Islet of Langerhans (tissue), 1 donor: ENCODE measurements around the gene EMID1.

Experiments
- FAIRE-seq: peaks from one replicate; lab custom pipeline; 2011; peaks lifted over from hg19 to GRCh38; lab: Jason Lieb, UNC

Gene EMID1

GRCh38 chr22:29195118-29195963 is 10.4 kb upstream of the EMID1 start:
- FAIRE-seq, result no peak

GRCh38 chr22:29195964-29196666 is 9.6 kb upstream of the EMID1 start:
- FAIRE-seq, result no peak

- FAIRE-seq, result no peak
These were observed 8.6 kb upstream of the EMID1 start for GRCh38 chr22:29197096-29197495.

- FAIRE-seq, result no peak
These were observed 7.5 kb upstream of the EMID1 start for GRCh38 chr22:29198240-29198639.

- FAIRE-seq, result no peak
These were observed 5.8 kb upstream of the EMID1 start for GRCh38 chr22:29199702-29200400.

GRCh38 chr22:29200901-29201300 is 4.8 kb upstream of the EMID1 start:
- no peak for FAIRE-seq

- no peak for FAIRE-seq
These were observed 3.9 kb upstream of the EMID1 start for GRCh38 chr22:29201782-29202181.

GRCh38 chr22:29202212-29203192 is 3.2 kb upstream of the EMID1 start:
- no peak for FAIRE-seq

GRCh38 chr22:29203488-29204454 is 1.9 kb upstream of the EMID1 start:
- FAIRE-seq, result no peak

GRCh38 chr22:29204455-29205183 is 1.1 kb upstream of the EMID1 start:
- FAIRE-seq, result no peak

GRCh38 chr22:29205252-29205593 is 473 bp upstream of the EMID1 start:
- no peak for FAIRE-seq

- FAIRE-seq, result no peak
These were observed 911 bp downstream of the EMID1 start for GRCh38 chr22:29206372-29207242.

- no peak for FAIRE-seq
These were observed 1.5 kb downstream of the EMID1 start for GRCh38 chr22:29207243-29207550.

GRCh38 chr22:29207562-29208501 is 2.1 kb downstream of the EMID1 start:
- no peak for FAIRE-seq

- no peak for FAIRE-seq
These were observed 2.8 kb downstream of the EMID1 start for GRCh38 chr22:29208502-29208862.

GRCh38 chr22:29208879-29209623 is 3.4 kb downstream of the EMID1 start:
- FAIRE-seq, result no peak

- no peak for FAIRE-seq
These were observed 3.9 kb downstream of the EMID1 start for GRCh38 chr22:29209624-29209929.

- no peak for FAIRE-seq
These were observed 5.4 kb downstream of the EMID1 start for GRCh38 chr22:29211066-29211465.
